Type B pancreatic cell (in vitro differentiated cells): ENCODE results near the gene ZNF33B. TPM values are rescaled to one million over a fixed set of nuclear protein-coding genes. Genes with fewer than 3 reads are reported as not detected.
A peak's percentile ranks its signal among the peaks of the same experiment; 100 is the strongest.

Experiments
- DNase-seq: peaks from one replicate; pipeline ENCODE4 v3.0.0; 2021; ENCODE audit warnings: mixed read lengths; ENCODE audit not compliant: unreplicated experiment; ENCODE audit errors: extremely low spot score
- H3K27ac Mint-ChIP-seq: 2 replicates; pipeline ENCODE4 v1.8.0; 2021; ENCODE audit warnings: mild to moderate bottlenecking, mixed read lengths
- H3K27me3 Mint-ChIP-seq: 2 replicates; pipeline ENCODE4 v1.8.0; 2021; ENCODE audit warnings: mixed read lengths
- H3K36me3 Mint-ChIP-seq: 2 replicates; pipeline ENCODE4 v1.8.0; 2021; ENCODE audit warnings: mixed read lengths
- H3K4me1 Mint-ChIP-seq: one replicate; pipeline ENCODE4 v1.8.0; 2021; ENCODE audit warnings: mixed read lengths; ENCODE audit not compliant: unreplicated experiment
- H3K4me3 Mint-ChIP-seq: 2 replicates; pipeline ENCODE4 v1.8.0; 2021; ENCODE audit warnings: mild to moderate bottlenecking, mixed read lengths
- H3K9me3 Mint-ChIP-seq: 2 replicates; pipeline ENCODE4 v1.8.0; 2021; ENCODE audit warnings: mixed read lengths
- CTCF ChIP-seq: fragments of 200-600 bp; sonication (generic); conservative IDR thresholded peaks from 2 replicates; pipeline ENCODE4 v1.5.0; 2021; ENCODE audit warnings: antibody characterized with exemption, mild to moderate bottlenecking
- total RNA-seq: library from RNA; stranded (reverse); gene quantifications from 2 replicates; pipeline ENCODE4 v1.2.1, GENCODE V29; 2021; ENCODE audit warnings: low replicate concordance

ZNF33B gene
- total RNA-seq, 1 donor from 2014 or later = 39.3 TPM

GRCh38 chr10:42645103-42645502, 6.7 kb upstream of the ZNF33B start:
- Mint-ChIP-seq H3K4me3 (no peak overlapping the region), H3K36me3 (no peaks in the 10 kb centered on the region), H3K27ac (peak overlapping the region; percentile 77), H3K4me1 (peaks cover 6% of the 10 kb centered on the region), H3K27me3 (no peaks in the 10 kb centered on the region), H3K9me3 (peaks cover 21% of the 10 kb centered on the region)
- DNase-seq = no peak
- TF ChIP-seq CTCF = no peak

GRCh38 chr10:42640610-42641229, 2.4 kb upstream of the ZNF33B start:
- Mint-ChIP-seq H3K27me3 (no peaks in the 10 kb centered on the region), H3K4me3 (peak overlapping the region; percentile 62), H3K4me1 (peaks cover 13% of the 10 kb centered on the region), H3K9me3 (peaks cover 4% of the 10 kb centered on the region), H3K36me3 (peaks cover 5% of the 10 kb centered on the region), H3K27ac (peak overlapping the region; percentile 90)
- no peak for TF ChIP-seq CTCF
- no peak for DNase-seq

GRCh38 chr10:42638821-42639270, 476 bp upstream of the ZNF33B start:
- peaks cover 9% of the 10 kb centered on the region for H3K36me3 Mint-ChIP-seq
- DNase-seq = no peak
- TF ChIP-seq CTCF = no peak
- H3K27me3 Mint-ChIP-seq = no peaks in the 10 kb centered on the region
- peak overlapping the region; percentile 94 for H3K27ac Mint-ChIP-seq
- peak overlapping the region; percentile 94 for H3K4me3 Mint-ChIP-seq
- peaks cover 13% of the 10 kb centered on the region for H3K4me1 Mint-ChIP-seq
- peaks cover 4% of the 10 kb centered on the region for H3K9me3 Mint-ChIP-seq

- Mint-ChIP-seq H3K27me3 (no peaks in the 10 kb centered on the region), H3K4me1 (peaks cover 13% of the 10 kb centered on the region), H3K9me3 (peaks cover 4% of the 10 kb centered on the region), H3K27ac (peak overlapping the region; percentile 94), H3K4me3 (peak overlapping the region; percentile 94), H3K36me3 (peaks cover 10% of the 10 kb centered on the region)
- no peak for DNase-seq
- no peak for TF ChIP-seq CTCF
Observed at GRCh38 chr10:42637648-42638054, 719 bp downstream of the ZNF33B start.

- H3K9me3 Mint-ChIP-seq = peaks cover 4% of the 10 kb centered on the region
- peaks cover 13% of the 10 kb centered on the region for H3K36me3 Mint-ChIP-seq
- peaks cover 13% of the 10 kb centered on the region for H3K4me1 Mint-ChIP-seq
- no peak for DNase-seq
- H3K4me3 Mint-ChIP-seq = peak overlapping the region; percentile 94
- TF ChIP-seq CTCF = no peak
- H3K27ac Mint-ChIP-seq = peak overlapping the region; percentile 94
- no peaks in the 10 kb centered on the region for H3K27me3 Mint-ChIP-seq
Observed at GRCh38 chr10:42637142-42637541, 1.2 kb downstream of the ZNF33B start.

- Mint-ChIP-seq H3K36me3 (peaks cover 21% of the 10 kb centered on the region), H3K9me3 (no peaks in the 10 kb centered on the region), H3K27ac (no peak overlapping the region), H3K4me1 (peaks cover 13% of the 10 kb centered on the region), H3K27me3 (no peaks in the 10 kb centered on the region), H3K4me3 (no peak overlapping the region)
- TF ChIP-seq CTCF = no peak
- no peak for DNase-seq
Observed at GRCh38 chr10:42635098-42635497, 3.3 kb downstream of the ZNF33B start.
